HS-5 (cell line): ENCODE measurements around the gene TTC9.

Experiments used
- DNase-seq: peaks from one replicate; pipeline ENCODE4 v3.0.0-alpha.2; 2012; ENCODE audit warnings: low read depth

Gene TTC9

GRCh38 chr14:70716483-70716882 lies 74.8 kb downstream of the TTC9 start:
- no peak for DNase-seq

DNA sequence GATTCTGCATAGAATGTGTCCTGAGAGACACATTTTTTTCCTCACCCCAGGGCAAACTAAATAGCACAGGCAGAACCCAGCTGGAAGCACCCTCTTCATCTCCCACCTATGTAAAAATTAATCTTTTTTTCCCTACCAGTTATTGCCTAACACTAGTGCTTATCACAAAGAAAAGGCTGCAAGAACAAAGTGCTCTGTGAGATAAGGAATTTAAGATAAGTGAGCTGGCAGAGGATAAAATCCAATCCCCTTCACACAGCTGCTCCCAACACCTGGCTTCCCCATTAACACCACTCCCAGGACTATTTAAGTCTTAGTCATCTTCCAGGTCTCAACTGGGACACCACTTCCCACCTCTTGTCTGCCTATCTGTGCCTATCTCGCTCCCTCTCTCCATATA lies 75.2 kb downstream of the TTC9 start:
- no peak for DNase-seq

GRCh38 chr14:70718383-70719118 lies 76.8 kb downstream of the TTC9 start:
- no peak for DNase-seq

DNA sequence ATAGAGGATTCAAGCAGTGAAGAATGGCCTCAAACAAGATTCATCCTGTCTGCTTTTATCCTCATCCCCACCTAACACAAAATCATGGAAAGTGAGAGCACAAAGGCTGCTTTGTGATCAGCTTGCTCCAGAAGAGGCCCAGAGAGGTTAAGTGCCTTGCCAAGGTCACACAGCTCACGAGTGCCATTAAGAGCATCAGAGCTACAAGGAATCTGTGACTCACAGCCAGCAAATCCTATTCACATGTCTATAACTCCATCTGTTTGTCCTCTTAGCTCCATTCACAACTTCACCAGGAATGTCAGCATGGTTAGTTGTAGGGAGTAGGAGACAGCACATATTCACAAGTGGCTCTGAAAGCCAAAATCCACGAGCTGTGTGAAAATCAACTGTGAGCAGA lies 79.8 kb downstream of the TTC9 start:
- no peak for DNase-seq

DNA sequence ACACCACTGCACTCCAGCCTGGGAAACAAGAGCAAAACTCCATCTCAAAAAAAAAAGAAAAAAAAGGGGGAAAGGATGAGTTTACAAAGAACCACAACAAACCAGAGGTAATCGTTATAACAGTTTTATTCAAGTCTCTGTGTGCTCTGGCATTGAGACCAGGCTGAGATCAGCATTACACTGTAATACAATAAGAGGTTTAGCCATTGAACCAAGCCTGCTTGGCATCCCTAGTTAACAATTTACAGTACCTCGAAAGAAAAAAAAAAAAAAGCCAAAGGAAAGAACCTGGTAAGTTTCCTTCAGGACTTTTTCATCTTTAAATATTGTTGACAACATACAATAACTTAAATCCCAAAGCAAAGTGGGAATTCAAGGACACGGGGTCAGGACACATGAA lies 80.7 kb downstream of the TTC9 start:
- no peak for DNase-seq

DNA sequence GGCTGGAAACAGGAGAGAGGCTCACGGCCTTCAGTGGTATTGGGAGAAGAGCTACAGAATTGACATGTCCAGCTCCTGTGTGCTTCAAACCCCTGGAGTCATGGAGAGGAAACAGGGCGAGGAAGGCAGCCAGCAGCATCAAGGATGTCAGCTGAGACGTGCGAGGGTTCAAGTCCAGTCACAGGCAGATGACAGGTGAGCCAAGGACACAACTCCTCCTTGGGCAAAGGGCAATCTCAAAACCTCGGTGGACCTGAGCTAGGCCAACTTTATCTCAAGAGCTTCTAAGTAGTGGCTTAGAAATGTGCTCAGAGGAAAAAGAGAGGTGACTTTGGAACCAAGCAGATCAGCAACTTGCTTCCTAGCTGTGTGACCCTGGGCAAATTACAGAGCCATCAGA lies 81.6 kb downstream of the TTC9 start:
- DNase-seq, result no peak

GRCh38 chr14:70724110-70724509 lies 82.4 kb downstream of the TTC9 start:
- DNase-seq, result no peak

- no peak for DNase-seq
Measured at GRCh38 chr14:70724944-70725343, 83.2 kb downstream of the TTC9 start.
